WTC11 (cell line): ENCODE results near the gene PLA2G1B. TPM values are rescaled to one million over a fixed set of nuclear protein-coding genes. Genes with fewer than 3 reads are reported as not detected.

Experiments used
- ATAC-seq: fragments of 200-7000 bp; cut with Tn5 transposase; 2 replicates; pipeline ENCODE4 v1.10.0; 2021; ENCODE audit warnings: mild to moderate bottlenecking, moderate library complexity
- CTCF ChIA-PET: fragments of 300-600 bp; sonication (Branson Sonifier 250); formaldehyde crosslinking; loops from one replicate; lab custom pipeline; 2021; ENCODE audit warnings: antibody characterized with exemption; lab: Charles Lee
- POLR2A ChIA-PET: fragments of 350-600 bp; sonication (Branson Sonifier 250); formaldehyde crosslinking; loops from one replicate; lab custom pipeline; 2021; ENCODE audit warnings: antibody characterized with exemption; lab: Charles Lee
- DNase-seq: peaks from one replicate; pipeline ENCODE4 v3.0.0; 2021; ENCODE audit warnings: low spot score
- H3K27ac Mint-ChIP-seq: 2 replicates; pipeline ENCODE4 v1.8.0; 2021; ENCODE audit warnings: mixed read lengths
- H3K27me3 Mint-ChIP-seq: 2 replicates; pipeline ENCODE4 v1.8.0; 2021; ENCODE audit warnings: low read depth, mild to moderate bottlenecking, moderate library complexity, mixed read lengths
- H3K36me3 Mint-ChIP-seq: 2 replicates; pipeline ENCODE4 v1.8.0; 2021; ENCODE audit warnings: mixed read lengths
- H3K4me1 Mint-ChIP-seq: 2 replicates; pipeline ENCODE4 v1.8.0; 2022; ENCODE audit warnings: mixed read lengths
- H3K4me3 Mint-ChIP-seq: 2 replicates; pipeline ENCODE4 v1.8.0; 2021; ENCODE audit warnings: mild to moderate bottlenecking, moderate library complexity, mixed read lengths
- H3K9me3 Mint-ChIP-seq: 2 replicates; pipeline ENCODE4 v1.8.0; 2021; ENCODE audit warnings: mixed read lengths
- AR ChIP-seq: fragments of 250-450 bp; sonication (Bioruptor Pico); IDR thresholded peaks from 2 replicates; pipeline ENCODE4 v1.9.0; 2021; ENCODE audit warnings: mild to moderate bottlenecking
- ATF6 ChIP-seq: sonication (generic); formaldehyde crosslinking; IDR thresholded peaks from 2 replicates; pipeline ENCODE4 v1.8.1; 2023; ENCODE audit warnings: mild to moderate bottlenecking, missing genetic modification reagents
- CTCF ChIP-seq: fragments of 200-600 bp; IDR thresholded peaks from 2 replicates; pipeline ENCODE4 v1.8.0; 2022; ENCODE audit warnings: antibody characterized with exemption
- FOXK1 ChIP-seq: sonication (generic); formaldehyde crosslinking; IDR thresholded peaks from 2 replicates; pipeline ENCODE4 v1.8.0; 2022; ENCODE audit warnings: mild to moderate bottlenecking, moderate library complexity, missing genetic modification reagents
- FOXP1 ChIP-seq: sonication (generic); formaldehyde crosslinking; IDR thresholded peaks from 2 replicates; pipeline ENCODE4 v1.8.0; 2022; ENCODE audit warnings: missing genetic modification reagents, mild to moderate bottlenecking, moderate library complexity, borderline replicate concordance
- NFATC4 ChIP-seq: fragments of 250-450 bp; sonication (Bioruptor Pico); IDR thresholded peaks from 2 replicates; pipeline ENCODE4 v1.9.0; 2021; ENCODE audit warnings: mild to moderate bottlenecking
- STAT6 ChIP-seq: sonication (generic); formaldehyde crosslinking; conservative IDR thresholded peaks from 2 replicates; pipeline ENCODE4 v1.8.1; 2023; ENCODE audit warnings: mild to moderate bottlenecking, low read depth, missing genetic modification reagents, moderate library complexity
- TCF7 ChIP-seq: sonication (generic); formaldehyde crosslinking; IDR thresholded peaks from 2 replicates; pipeline ENCODE4 v1.8.0; 2022; ENCODE audit warnings: mild to moderate bottlenecking, low read depth, missing genetic modification reagents, moderate library complexity
- USF1 ChIP-seq: sonication (generic); formaldehyde crosslinking; IDR thresholded peaks from 2 replicates; pipeline ENCODE4 v1.8.0; 2022; ENCODE audit warnings: mild to moderate bottlenecking, missing genetic modification reagents
- ZNF121 ChIP-seq: sonication (generic); formaldehyde crosslinking; IDR thresholded peaks from 2 replicates; pipeline ENCODE4 v1.8.0; 2023; ENCODE audit warnings: missing genetic modification reagents
- ZNF281 ChIP-seq: sonication (generic); formaldehyde crosslinking; IDR thresholded peaks from 2 replicates; pipeline ENCODE4 v1.8.0; 2023; ENCODE audit warnings: mild to moderate bottlenecking, missing genetic modification reagents
- ZNF317 ChIP-seq: sonication (generic); formaldehyde crosslinking; IDR thresholded peaks from 2 replicates; pipeline ENCODE4 v1.8.1; 2023; ENCODE audit warnings: low read depth, mild to moderate bottlenecking, moderate library complexity, missing genetic modification reagents, borderline replicate concordance
- ZNF396 ChIP-seq: fragments of 250-450 bp; sonication (Bioruptor Pico); IDR thresholded peaks from 2 replicates; pipeline ENCODE4 v1.8.0; 2021; ENCODE audit warnings: mild to moderate bottlenecking, moderate library complexity, borderline replicate concordance
- ZNF425 ChIP-seq: fragments of 250-450 bp; sonication (Bioruptor Pico); conservative IDR thresholded peaks from 2 replicates; pipeline ENCODE4 v1.9.0; 2021; ENCODE audit warnings: mild to moderate bottlenecking
- ZNF512 ChIP-seq: sonication (generic); formaldehyde crosslinking; IDR thresholded peaks from 2 replicates; pipeline ENCODE4 v1.8.1; 2022; ENCODE audit warnings: missing genetic modification reagents, borderline replicate concordance
- total RNA-seq: library from RNA; stranded (reverse); gene quantifications from 3 replicates; pipeline ENCODE4 v1.2.3, GENCODE V29; 2021

The PLA2G1B gene
- total RNA-seq, 1 experiment from 2014 or later, result 1.8 TPM

- TF ChIP-seq ZNF317 (CRISPR knock-in tag), result no peak
- TF ChIP-seq ZNF281 (CRISPR knock-in tag), result no peak
- no peak for TF ChIP-seq ZNF512 (CRISPR knock-in tag)
- TF ChIP-seq CTCF, result no peak
Measured at GRCh38 chr12:120366341-120366705, 38.7 kb upstream of the PLA2G1B start (continued).

GRCh38 chr12:120365675-120366340, 38.2 kb upstream of the PLA2G1B start:
- ATAC-seq (no peak), DNase-seq (no peak)
- H3K27me3 Mint-ChIP-seq, result peaks cover 14% of the 10 kb centered on the region
- H3K4me3 Mint-ChIP-seq, result no peak overlapping the region
- peaks cover 12% of the 10 kb centered on the region for H3K36me3 Mint-ChIP-seq
- no peak for TF ChIP-seq FOXP1 (CRISPR knock-in tag)
- no peak for TF ChIP-seq AR (CRISPR knock-in tag)
- no peak for TF ChIP-seq ZNF121
- TF ChIP-seq STAT6, result no peak
- no peak for TF ChIP-seq ZNF512 (CRISPR knock-in tag)
- TF ChIP-seq NFATC4 (CRISPR knock-in tag), result no peak
- no peak for TF ChIP-seq ATF6 (CRISPR knock-in tag)
- TF ChIP-seq TCF7 (CRISPR knock-in tag), result no peak
- TF ChIP-seq USF1 (CRISPR knock-in tag), result no peak
- no peak for TF ChIP-seq ZNF425 (CRISPR knock-in tag)
- TF ChIP-seq FOXK1 (CRISPR knock-in tag), result no peak
- TF ChIP-seq ZNF396 (CRISPR knock-in tag), result no peak
- H3K4me1 Mint-ChIP-seq, result peaks cover 64% of the 10 kb centered on the region
- H3K27ac Mint-ChIP-seq, result no peak overlapping the region
- POLR2A ChIA-PET, result no interaction called here
- CTCF ChIA-PET, result interaction anchor here (1.1 to 3.4 kb wide), 5 partner anchors 10 to 138 kb away, joined by 3 to 74 read pairs (median 17); partner anchors contain the start of gene SIRT4
- no peaks in the 10 kb centered on the region for H3K9me3 Mint-ChIP-seq
